HEK293T (cell line): ENCODE measurements around the gene P2RX3.

ENCODE experiments used
- FOXA1 ChIP-seq: fragments of 450-650 bp; IDR thresholded peaks from 2 replicates; pipeline ENCODE4 v1.6.1; 2016; ENCODE audit warnings: mild to moderate bottlenecking
- SUZ12 ChIP-seq: fragments of 450-650 bp; IDR thresholded peaks from 2 replicates; pipeline ENCODE4 v1.6.1; 2016; ENCODE audit warnings: mild to moderate bottlenecking

DNA sequence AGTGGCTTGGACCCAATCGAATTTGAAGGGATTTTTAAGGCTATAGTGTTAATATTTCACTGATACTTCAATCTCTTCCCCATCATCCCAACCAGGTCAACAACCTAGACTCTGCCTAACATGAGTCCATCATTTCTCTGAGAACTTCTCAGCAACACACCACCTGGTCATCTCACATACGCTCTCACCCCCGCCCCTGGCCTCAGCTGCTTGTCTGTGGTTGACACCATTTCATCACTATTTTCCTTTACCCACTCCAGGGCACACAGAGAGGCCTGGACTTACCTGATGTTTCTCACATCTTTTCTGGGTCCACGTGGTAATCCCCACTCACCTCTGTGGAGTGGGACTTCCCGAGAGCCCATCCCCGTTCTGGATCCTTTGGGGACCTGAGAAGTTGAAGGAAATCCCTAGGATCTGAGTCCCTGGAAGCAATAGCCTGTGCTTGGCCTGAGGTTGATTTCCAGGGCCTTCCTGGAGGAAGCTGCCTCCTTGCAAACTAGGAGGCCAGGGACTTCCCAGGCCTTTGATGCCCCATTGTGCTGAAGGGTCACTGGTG is 3.2 kb downstream of the P2RX3 start:
- TF ChIP-seq FOXA1 (no peak), SUZ12 (no peak)
